Parathyroid adenoma (tissue), 2 donors: Measurements from ENCODE around the gene USP13.
A peak's percentile ranks its signal among the peaks of the same experiment; 100 is the strongest.

Experiments used
- H2AFZ ChIP-seq: fragments of 300-600 bp; sonication (generic); one replicate; pipeline ENCODE4 v1.7.0; 2017; ENCODE audit warnings: antibody characterized with exemption, mild to moderate bottlenecking
- H3K27ac ChIP-seq: fragments of 300-600 bp; sonication (generic); one replicate; pipeline ENCODE4 v1.7.0; 2017
- H3K27me3 ChIP-seq: fragments of 300-600 bp; sonication (generic); one replicate; pipeline ENCODE4 v1.7.0; 2017; ENCODE audit warnings: low read length; ENCODE audit not compliant: control insufficient read depth, insufficient read depth
- H3K36me3 ChIP-seq: fragments of 300-600 bp; sonication (generic); one replicate; pipeline ENCODE4 v1.7.0; 2017; ENCODE audit warnings: low read length; ENCODE audit not compliant: control insufficient read depth, insufficient read depth
- H3K4me1 ChIP-seq: fragments of 300-600 bp; sonication (generic); one replicate; pipeline ENCODE4 v1.7.0; 2017; ENCODE audit warnings: control low read depth
- H3K4me2 ChIP-seq: fragments of 300-600 bp; sonication (generic); one replicate; pipeline ENCODE4 v1.7.0; 2017; ENCODE audit warnings: low read length
- H3K4me3 ChIP-seq: fragments of 300-600 bp; sonication (generic); one replicate; pipeline ENCODE4 v1.7.0; 2017; ENCODE audit warnings: low read depth, low read length
- H3K79me2 ChIP-seq: fragments of 300-600 bp; sonication (generic); one replicate; pipeline ENCODE4 v1.7.0; 2017; ENCODE audit warnings: control low read depth
- H3K9ac ChIP-seq: fragments of 300-600 bp; sonication (generic); one replicate; pipeline ENCODE4 v1.7.0; 2017; ENCODE audit warnings: mild to moderate bottlenecking
- H3K9me3 ChIP-seq: fragments of 300-600 bp; sonication (generic); one replicate; pipeline ENCODE4 v1.7.0; 2017; ENCODE audit warnings: low read length; ENCODE audit not compliant: control insufficient read depth
- TF ChIP-seq, protein P1 (sequence below): fragments of 300-600 bp; sonication (generic); IDR thresholded peaks from one replicate; pipeline ENCODE4 v1.7.0; 2017; ENCODE audit warnings: antibody characterized with exemption, mild to moderate bottlenecking
- donor health status: primary hyperparathyroidism.

Gene USP13

DNA sequence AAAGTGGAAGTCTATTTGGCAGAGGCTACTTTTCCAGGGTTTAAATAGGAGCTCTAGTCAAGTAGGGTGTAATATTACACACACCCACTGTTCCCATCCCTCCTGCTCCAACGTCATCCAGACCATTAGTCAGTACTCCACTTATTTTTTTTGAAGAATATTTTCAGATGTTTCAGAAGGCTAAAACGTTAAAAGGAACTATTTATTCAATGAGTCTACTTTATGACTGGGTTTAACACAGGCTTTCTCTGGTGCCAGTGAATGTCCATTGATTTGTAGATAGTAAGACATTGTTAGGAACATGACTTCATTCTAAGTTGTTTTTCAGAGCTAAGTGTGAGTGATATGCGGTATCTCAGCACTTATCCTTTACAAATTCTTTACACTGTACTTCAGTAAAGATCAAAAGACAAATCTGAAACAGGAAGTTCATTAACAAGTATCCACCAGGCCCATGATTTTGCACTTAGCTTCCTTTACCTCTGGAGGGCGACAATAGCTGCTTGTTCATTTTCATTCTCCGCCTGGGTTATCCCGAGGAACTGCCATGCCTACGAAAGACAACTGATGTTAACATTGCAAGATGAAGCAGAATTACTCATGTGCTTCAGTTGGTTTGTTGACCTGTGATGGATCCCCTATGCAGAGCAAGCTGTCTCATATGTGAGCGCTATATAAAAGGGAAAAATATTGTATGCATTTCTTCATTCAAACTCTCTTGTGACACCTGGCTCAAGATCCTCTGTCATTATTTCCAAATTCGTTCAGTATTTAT is 158.7 kb downstream of the USP13 start:
- H3K9me3 ChIP-seq: no peaks in the 10 kb centered on the region
- H3K9ac ChIP-seq: no peak overlapping the region
- H3K27me3 ChIP-seq: no peaks in the 10 kb centered on the region
- H3K79me2 ChIP-seq: no peaks in the 10 kb centered on the region
- no peaks in the 10 kb centered on the region for H3K36me3 ChIP-seq
- TF ChIP-seq, protein P1, sequence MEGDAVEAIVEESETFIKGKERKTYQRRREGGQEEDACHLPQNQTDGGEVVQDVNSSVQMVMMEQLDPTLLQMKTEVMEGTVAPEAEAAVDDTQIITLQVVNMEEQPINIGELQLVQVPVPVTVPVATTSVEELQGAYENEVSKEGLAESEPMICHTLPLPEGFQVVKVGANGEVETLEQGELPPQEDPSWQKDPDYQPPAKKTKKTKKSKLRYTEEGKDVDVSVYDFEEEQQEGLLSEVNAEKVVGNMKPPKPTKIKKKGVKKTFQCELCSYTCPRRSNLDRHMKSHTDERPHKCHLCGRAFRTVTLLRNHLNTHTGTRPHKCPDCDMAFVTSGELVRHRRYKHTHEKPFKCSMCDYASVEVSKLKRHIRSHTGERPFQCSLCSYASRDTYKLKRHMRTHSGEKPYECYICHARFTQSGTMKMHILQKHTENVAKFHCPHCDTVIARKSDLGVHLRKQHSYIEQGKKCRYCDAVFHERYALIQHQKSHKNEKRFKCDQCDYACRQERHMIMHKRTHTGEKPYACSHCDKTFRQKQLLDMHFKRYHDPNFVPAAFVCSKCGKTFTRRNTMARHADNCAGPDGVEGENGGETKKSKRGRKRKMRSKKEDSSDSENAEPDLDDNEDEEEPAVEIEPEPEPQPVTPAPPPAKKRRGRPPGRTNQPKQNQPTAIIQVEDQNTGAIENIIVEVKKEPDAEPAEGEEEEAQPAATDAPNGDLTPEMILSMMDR: peak; percentile 67
- H2AFZ ChIP-seq: no peak overlapping the region
- no peaks in the 10 kb centered on the region for H3K4me1 ChIP-seq
- H3K4me2 ChIP-seq: no peak overlapping the region
- H3K27ac ChIP-seq: peak overlapping the region; percentile 21
- no peak overlapping the region for H3K4me3 ChIP-seq

DNA sequence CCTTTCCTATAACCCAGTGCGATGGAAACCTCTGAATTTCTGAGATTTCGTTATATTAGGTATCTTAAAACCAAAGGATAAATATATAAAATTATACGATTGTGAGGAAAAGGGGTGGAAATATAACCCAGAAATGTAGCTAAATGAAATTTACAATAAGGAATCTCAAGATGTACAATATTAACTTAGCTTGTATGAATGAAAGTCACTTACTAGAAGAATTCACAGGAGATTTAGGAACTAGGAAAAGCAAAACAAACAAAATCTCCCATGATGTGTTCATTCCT is 159.2 kb downstream of the USP13 start:
- Histone ChIP-seq H3K4me3 (no peak overlapping the region), H3K4me1 (no peaks in the 10 kb centered on the region), H3K27me3 (no peaks in the 10 kb centered on the region), H3K79me2 (no peaks in the 10 kb centered on the region), H2AFZ (no peak overlapping the region), H3K36me3 (no peaks in the 10 kb centered on the region), H3K27ac (peak overlapping the region; percentile 21), H3K4me2 (no peak overlapping the region), H3K9me3 (no peaks in the 10 kb centered on the region), H3K9ac (no peak overlapping the region)
- TF ChIP-seq, protein P1: no peak

DNA sequence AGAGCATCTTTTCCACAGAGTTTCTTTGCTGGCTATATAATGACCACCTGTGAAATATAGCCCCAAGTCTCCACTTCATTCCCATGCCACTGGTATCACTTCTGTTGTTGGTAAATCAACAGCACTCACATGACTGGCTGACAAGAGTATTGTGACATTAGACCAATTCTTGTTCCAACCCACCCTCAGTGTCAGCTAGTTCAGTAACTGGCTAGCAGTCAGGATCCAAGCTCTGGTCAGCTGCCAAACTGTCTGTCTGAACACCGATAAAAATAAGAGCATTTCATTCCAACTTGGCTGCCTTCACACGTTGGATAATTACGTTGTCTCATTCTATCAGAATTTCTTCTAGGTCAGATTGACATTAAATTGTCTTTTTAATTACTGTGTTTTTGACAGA is 166.5 kb downstream of the USP13 start:
- H3K79me2 ChIP-seq: no peaks in the 10 kb centered on the region
- no peaks in the 10 kb centered on the region for H3K36me3 ChIP-seq
- H3K27ac ChIP-seq: no peak overlapping the region
- no peak overlapping the region for H2AFZ ChIP-seq
- H3K4me1 ChIP-seq: no peaks in the 10 kb centered on the region
- no peak overlapping the region for H3K9ac ChIP-seq
- H3K4me3 ChIP-seq: no peak overlapping the region
- H3K9me3 ChIP-seq: no peaks in the 10 kb centered on the region
- H3K4me2 ChIP-seq: no peak overlapping the region
- TF ChIP-seq, protein P1: no peak
- H3K27me3 ChIP-seq: no peaks in the 10 kb centered on the region

DNA sequence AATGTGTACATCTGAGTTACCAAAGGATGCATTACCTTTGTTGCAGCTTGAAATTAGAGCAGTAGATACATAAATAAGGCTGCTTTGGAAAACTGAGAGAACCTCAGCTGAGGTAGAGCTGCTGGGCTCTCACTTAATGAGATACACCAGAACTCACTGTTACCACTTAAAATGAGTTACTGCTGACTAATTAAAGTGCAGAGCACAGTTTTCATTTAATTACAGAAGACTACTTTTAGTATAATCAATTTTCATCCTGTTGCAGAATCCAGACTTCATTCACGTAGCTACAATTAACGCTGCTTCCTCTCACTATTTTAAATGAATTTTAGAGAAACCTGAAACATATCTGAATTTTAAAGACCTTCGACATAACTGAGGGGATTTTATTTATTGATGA is 169.5 kb downstream of the USP13 start:
- no peak overlapping the region for H2AFZ ChIP-seq
- H3K4me2 ChIP-seq: no peak overlapping the region
- H3K36me3 ChIP-seq: no peaks in the 10 kb centered on the region
- no peak overlapping the region for H3K4me3 ChIP-seq
- H3K9ac ChIP-seq: no peak overlapping the region
- H3K27ac ChIP-seq: no peak overlapping the region
- H3K9me3 ChIP-seq: no peaks in the 10 kb centered on the region
- H3K79me2 ChIP-seq: no peaks in the 10 kb centered on the region
- H3K4me1 ChIP-seq: no peaks in the 10 kb centered on the region
- H3K27me3 ChIP-seq: no peaks in the 10 kb centered on the region
- TF ChIP-seq, protein P1: no peak

DNA sequence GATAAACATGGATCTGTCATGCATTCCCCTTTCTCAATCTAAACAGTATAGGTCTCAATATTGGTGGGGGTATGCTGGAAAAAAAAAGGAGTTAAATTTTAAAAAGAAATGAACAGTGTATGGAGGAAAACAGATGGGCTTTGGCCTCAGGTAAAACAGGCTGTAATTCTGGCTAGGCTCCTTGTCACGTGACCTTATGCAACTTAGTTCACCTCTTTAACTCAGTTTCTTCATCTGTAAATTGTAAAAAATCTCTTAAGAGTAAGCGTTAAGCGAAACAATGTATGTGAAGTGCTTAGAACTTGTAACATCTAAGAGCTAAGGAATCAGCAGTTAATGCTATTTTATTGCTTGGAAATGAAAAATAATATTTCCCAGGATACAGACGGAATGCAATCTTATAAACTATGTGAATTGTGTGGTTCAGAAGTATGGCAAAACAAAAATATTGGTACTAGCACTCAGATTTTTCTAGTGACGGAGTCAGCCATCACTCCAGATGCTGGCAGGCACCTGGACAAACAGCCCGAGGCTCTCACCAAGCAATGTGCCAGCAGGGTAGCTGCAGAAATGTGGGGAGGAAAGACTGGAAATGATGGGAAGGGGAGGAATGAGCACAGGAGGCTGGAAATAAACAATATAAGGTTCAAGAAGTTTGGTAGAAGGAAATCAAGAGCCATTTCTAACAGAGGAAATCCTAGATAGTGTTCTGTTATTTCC is 172.8 kb downstream of the USP13 start:
- TF ChIP-seq, protein P1: no peak

More for the DNA sequence above, 172.8 kb downstream of the USP13 start:
- H3K27me3 ChIP-seq: no peaks in the 10 kb centered on the region
- no peak overlapping the region for H3K27ac ChIP-seq
- no peak overlapping the region for H3K4me2 ChIP-seq
- H3K9ac ChIP-seq: no peak overlapping the region
- H3K4me1 ChIP-seq: no peaks in the 10 kb centered on the region
- H3K4me3 ChIP-seq: no peak overlapping the region
- H3K79me2 ChIP-seq: no peaks in the 10 kb centered on the region
- H2AFZ ChIP-seq: no peak overlapping the region
- no peaks in the 10 kb centered on the region for H3K9me3 ChIP-seq
- no peaks in the 10 kb centered on the region for H3K36me3 ChIP-seq
